ENCODE results near the gene DNAH9. TPM values are rescaled to one million over a fixed set of nuclear protein-coding genes. Genes with fewer than 3 reads are reported as not detected.

Gene DNAH9
- total RNA-seq, 1 experiment from 2014 or later: 0.97 TPM

DNA sequence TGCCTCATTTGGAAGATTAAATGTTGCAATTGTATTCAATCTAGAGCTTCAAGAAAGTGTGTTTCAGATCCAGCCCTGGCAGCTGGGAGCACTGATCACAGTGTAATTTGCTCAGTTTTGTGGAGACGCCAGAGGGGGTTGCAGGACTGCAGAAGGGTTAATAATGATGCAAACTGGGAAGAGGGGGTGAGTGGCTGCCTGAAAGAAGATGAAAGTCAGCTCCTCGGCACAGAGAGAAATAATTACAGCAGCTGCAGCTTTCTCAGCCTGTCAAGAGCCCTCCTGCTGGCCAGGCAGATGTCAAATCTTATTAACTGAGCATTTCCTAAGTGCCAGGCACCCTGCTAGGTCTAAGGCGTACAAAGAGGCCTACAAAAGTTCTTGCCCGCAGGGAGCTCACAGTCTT is 301.3 kb downstream of the DNAH9 start:
- Histone ChIP-seq H3K27me3 (ENCODE audit: control insufficient read depth, insufficient read depth, low read length) (no peaks in the 10 kb centered on the region), H3K4me3 (ENCODE audit: insufficient read depth, low read depth, low read length) (no peak overlapping the region), H3K36me3 (replicated peaks; ENCODE audit: control insufficient read depth, insufficient read depth, low read length) (no peaks in the 10 kb centered on the region)
- peak; percentile 53 for DNase-seq

- Histone ChIP-seq H3K36me3 (replicated peaks; ENCODE audit: control insufficient read depth, insufficient read depth, low read length) (no peaks in the 10 kb centered on the region), H3K27me3 (ENCODE audit: control insufficient read depth, insufficient read depth, low read length) (no peaks in the 10 kb centered on the region), H3K4me3 (ENCODE audit: insufficient read depth, low read depth, low read length) (no peak overlapping the region)
- DNase-seq: peak; percentile 46
Measured at GRCh38 chr17:11900041-11900476, 301.8 kb downstream of the DNAH9 start.

- no peak overlapping the region for H3K4me3 ChIP-seq (ENCODE audit: insufficient read depth, low read depth, low read length)
- no peaks in the 10 kb centered on the region for H3K36me3 ChIP-seq (replicated peaks; ENCODE audit: control insufficient read depth, insufficient read depth, low read length)
- H3K27me3 ChIP-seq (ENCODE audit: control insufficient read depth, insufficient read depth, low read length): no peaks in the 10 kb centered on the region
- no peak for DNase-seq
Measured at GRCh38 chr17:11900655-11901054, 302.4 kb downstream of the DNAH9 start.

GRCh38 chr17:11901931-11902330 is 303.7 kb downstream of the DNAH9 start:
- Histone ChIP-seq H3K4me3 (ENCODE audit: insufficient read depth, low read depth, low read length) (no peak overlapping the region), H3K36me3 (replicated peaks; ENCODE audit: control insufficient read depth, insufficient read depth, low read length) (no peaks in the 10 kb centered on the region), H3K27me3 (ENCODE audit: control insufficient read depth, insufficient read depth, low read length) (no peaks in the 10 kb centered on the region)
- no peak for DNase-seq

DNA sequence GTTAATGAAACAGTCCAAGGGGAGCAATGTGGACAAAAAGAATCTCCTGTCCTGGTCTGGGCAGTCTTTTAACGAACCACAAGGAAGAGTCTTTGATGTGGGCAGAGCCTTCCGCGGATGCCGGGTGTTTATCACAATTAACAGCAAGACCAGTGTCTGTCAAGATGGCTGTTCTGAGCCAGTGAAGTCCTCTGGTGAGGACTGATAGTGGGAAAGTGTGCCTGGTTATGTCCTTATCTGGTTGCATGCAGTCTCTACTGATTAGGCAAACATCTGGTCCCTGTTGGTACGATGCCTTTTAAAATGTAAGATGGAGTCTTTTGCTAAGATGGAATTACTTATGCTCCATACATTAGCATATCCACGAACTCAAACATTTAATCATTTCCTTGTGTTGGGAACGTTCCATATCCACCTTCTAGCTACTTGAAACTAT is 310.5 kb downstream of the DNAH9 start:
- Histone ChIP-seq H3K36me3 (replicated peaks; ENCODE audit: control insufficient read depth, insufficient read depth, low read length) (no peaks in the 10 kb centered on the region), H3K27me3 (ENCODE audit: control insufficient read depth, insufficient read depth, low read length) (no peaks in the 10 kb centered on the region), H3K4me3 (ENCODE audit: insufficient read depth, low read depth, low read length) (no peak overlapping the region)
- DNase-seq: no peak

DNA sequence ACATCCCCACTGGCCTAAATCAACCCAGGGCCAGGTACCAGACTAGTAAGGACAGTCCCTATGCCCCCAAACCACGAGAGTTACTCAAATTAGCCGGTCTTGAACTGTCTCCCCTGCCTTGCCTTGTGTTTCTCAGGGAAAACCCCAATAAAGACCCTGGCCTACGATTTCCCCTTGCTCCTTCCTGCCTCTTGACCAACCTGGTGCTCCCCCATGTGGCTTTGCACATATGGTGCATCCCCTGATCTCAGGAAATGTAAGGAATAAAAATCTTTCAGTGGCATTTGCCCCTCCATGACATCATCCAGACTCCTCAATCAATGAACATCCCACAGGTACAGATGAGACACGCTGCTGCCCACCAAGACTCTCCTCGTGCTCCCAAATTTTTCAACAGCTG is 311.1 kb downstream of the DNAH9 start:
- peak; percentile 64 for DNase-seq
- no peak overlapping the region for H3K4me3 ChIP-seq (ENCODE audit: insufficient read depth, low read depth, low read length)
- no peaks in the 10 kb centered on the region for H3K36me3 ChIP-seq (replicated peaks; ENCODE audit: control insufficient read depth, insufficient read depth, low read length)
- H3K27me3 ChIP-seq (ENCODE audit: control insufficient read depth, insufficient read depth, low read length): no peaks in the 10 kb centered on the region

DNA sequence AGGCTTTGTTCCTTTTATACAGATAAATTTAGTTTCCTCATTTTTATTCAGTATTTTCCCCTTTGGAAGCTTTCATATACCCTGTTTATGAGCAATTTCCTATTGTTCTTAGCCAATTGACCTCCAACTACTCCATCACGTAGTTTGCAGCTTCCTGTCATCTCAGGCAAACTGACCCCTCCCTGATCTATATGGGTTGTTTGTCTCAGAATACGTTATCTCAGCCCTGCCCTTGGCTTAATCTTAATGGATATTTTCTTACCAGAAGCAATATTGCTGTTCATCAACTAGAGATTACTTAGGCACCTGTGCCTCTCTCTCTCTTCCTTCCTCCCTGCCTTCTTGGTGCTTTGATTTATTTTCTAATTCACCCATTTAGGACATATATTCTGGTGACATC is 317.8 kb downstream of the DNAH9 start:
- H3K36me3 ChIP-seq (replicated peaks; ENCODE audit: control insufficient read depth, insufficient read depth, low read length): no peaks in the 10 kb centered on the region
- no peak overlapping the region for H3K4me3 ChIP-seq (ENCODE audit: insufficient read depth, low read depth, low read length)
- no peak for DNase-seq
- no peaks in the 10 kb centered on the region for H3K27me3 ChIP-seq (ENCODE audit: control insufficient read depth, insufficient read depth, low read length)

DNA sequence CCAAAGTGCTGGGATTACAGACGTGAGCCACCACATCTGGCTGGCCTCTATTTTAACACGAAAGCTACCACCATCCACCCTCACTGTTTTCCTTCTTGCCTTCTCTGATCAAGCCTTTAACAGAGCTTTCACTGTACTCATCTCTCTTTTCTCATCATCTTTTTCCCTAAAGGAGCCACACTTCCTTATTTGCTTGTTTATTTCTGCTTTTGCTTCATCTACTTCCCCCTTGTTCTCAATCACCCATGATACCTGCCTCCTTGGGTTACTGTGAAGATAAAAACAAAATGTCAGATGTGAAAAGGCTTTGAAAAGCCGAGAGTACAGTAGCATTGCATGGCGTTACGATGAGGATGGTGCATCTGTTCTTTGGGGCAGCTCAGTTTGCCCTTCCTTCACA is 319.1 kb downstream of the DNAH9 start:
- Histone ChIP-seq H3K36me3 (replicated peaks; ENCODE audit: control insufficient read depth, insufficient read depth, low read length) (no peaks in the 10 kb centered on the region), H3K27me3 (ENCODE audit: control insufficient read depth, insufficient read depth, low read length) (no peaks in the 10 kb centered on the region), H3K4me3 (ENCODE audit: insufficient read depth, low read depth, low read length) (no peak overlapping the region)
- DNase-seq: no peak

- no peaks in the 10 kb centered on the region for H3K36me3 ChIP-seq (replicated peaks; ENCODE audit: control insufficient read depth, insufficient read depth, low read length)
- DNase-seq: no peak
Measured at GRCh38 chr17:11921296-11921695, 323.0 kb downstream of the DNAH9 start.

DNA sequence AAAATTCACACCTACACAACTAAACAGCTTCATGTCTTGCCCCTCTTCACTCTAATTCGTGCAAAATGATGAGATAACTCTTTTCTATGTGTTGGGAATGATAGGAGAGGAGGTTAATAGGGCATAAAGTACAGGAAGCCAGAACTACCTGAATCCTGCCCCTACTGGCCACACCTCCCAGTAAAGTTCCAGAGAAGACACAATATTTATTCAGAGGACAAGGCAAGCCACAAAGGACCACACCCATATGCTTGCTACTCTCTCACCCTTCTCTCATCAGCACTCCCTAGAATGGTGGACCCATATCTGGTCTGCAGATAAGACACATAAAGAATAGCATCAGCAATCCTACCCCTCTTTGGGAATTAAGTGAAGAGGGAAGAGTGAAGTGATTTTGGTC is 324.4 kb downstream of the DNAH9 start:
- DNase-seq: no peak
- no peaks in the 10 kb centered on the region for H3K36me3 ChIP-seq (replicated peaks; ENCODE audit: control insufficient read depth, insufficient read depth, low read length)
- no peak overlapping the region for H3K4me3 ChIP-seq (ENCODE audit: insufficient read depth, low read depth, low read length)
- no peaks in the 10 kb centered on the region for H3K27me3 ChIP-seq (ENCODE audit: control insufficient read depth, insufficient read depth, low read length)

More at GRCh38 chr17:11921296-11921695, 323.0 kb downstream of the DNAH9 start:
- H3K4me3 ChIP-seq (ENCODE audit: insufficient read depth, low read depth, low read length): no peak overlapping the region
- H3K27me3 ChIP-seq (ENCODE audit: control insufficient read depth, insufficient read depth, low read length): no peaks in the 10 kb centered on the region

- H3K4me3 ChIP-seq (ENCODE audit: insufficient read depth, low read depth, low read length): no peak overlapping the region
- no peaks in the 10 kb centered on the region for H3K36me3 ChIP-seq (replicated peaks; ENCODE audit: control insufficient read depth, insufficient read depth, low read length)
- DNase-seq: no peak
- no peaks in the 10 kb centered on the region for H3K27me3 ChIP-seq (ENCODE audit: control insufficient read depth, insufficient read depth, low read length)
Measured at GRCh38 chr17:11924076-11924475, 325.8 kb downstream of the DNAH9 start.

DNA sequence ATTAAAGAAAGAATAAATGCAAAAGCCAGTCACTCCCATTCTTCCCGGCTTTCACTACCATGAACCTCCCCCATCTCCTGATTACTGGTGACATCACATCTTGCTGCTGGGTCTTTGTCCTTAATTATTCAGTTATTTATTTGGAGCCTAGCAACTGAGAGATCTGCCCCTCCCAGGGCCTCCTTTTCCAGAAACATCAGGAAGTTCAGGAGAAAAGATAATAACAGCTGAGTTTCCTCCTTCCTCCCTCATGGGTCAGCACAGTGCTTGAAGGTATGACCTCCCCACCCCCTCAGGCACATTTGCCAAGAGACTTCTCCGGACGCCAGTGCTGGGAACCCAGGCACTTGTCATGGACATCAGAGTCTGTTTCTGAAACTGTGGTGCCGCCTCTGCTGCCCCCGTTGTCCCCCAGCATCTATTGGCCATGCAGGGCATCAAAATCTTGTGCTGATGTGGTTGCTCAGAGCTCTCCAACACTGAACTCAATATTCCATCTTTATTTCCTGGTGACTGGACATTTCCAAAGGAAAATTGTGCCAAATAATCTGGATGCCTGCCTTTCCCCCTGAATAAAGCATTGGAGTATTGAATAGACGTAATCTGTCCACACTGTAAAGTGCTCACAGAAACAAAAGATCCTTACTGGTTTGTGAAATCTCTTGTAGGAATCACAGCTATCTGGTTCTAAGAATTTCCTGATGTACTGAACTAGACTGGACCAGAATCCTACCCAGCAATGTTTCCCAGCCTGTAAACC is 327.2 kb downstream of the DNAH9 start:
- H3K36me3 ChIP-seq (replicated peaks; ENCODE audit: control insufficient read depth, insufficient read depth, low read length): no peaks in the 10 kb centered on the region
- DNase-seq: no peak
- H3K27me3 ChIP-seq (ENCODE audit: control insufficient read depth, insufficient read depth, low read length): no peaks in the 10 kb centered on the region
- H3K4me3 ChIP-seq (ENCODE audit: insufficient read depth, low read depth, low read length): no peak overlapping the region

GRCh38 chr17:11928436-11928835 is 330.2 kb downstream of the DNAH9 start:
- H3K4me3 ChIP-seq (ENCODE audit: insufficient read depth, low read depth, low read length): no peak overlapping the region
- no peaks in the 10 kb centered on the region for H3K27me3 ChIP-seq (ENCODE audit: control insufficient read depth, insufficient read depth, low read length)
- no peaks in the 10 kb centered on the region for H3K36me3 ChIP-seq (replicated peaks; ENCODE audit: control insufficient read depth, insufficient read depth, low read length)
- DNase-seq: no peak

GRCh38 chr17:11932337-11932898 is 334.1 kb downstream of the DNAH9 start:
- Histone ChIP-seq H3K4me3 (ENCODE audit: insufficient read depth, low read depth, low read length) (no peak overlapping the region), H3K27me3 (ENCODE audit: control insufficient read depth, insufficient read depth, low read length) (no peaks in the 10 kb centered on the region), H3K36me3 (replicated peaks; ENCODE audit: control insufficient read depth, insufficient read depth, low read length) (no peaks in the 10 kb centered on the region)
- DNase-seq: no peak

GRCh38 chr17:11935734-11936406 is 337.6 kb downstream of the DNAH9 start:
- Histone ChIP-seq H3K36me3 (replicated peaks; ENCODE audit: control insufficient read depth, insufficient read depth, low read length) (no peaks in the 10 kb centered on the region), H3K27me3 (ENCODE audit: control insufficient read depth, insufficient read depth, low read length) (no peaks in the 10 kb centered on the region), H3K4me3 (ENCODE audit: insufficient read depth, low read depth, low read length) (no peak overlapping the region)
- DNase-seq: peak; percentile 74
